IMR-90 (cell line): Measurements from ENCODE around the gene ZNF316. TPM values are rescaled to one million over a fixed set of nuclear protein-coding genes. Genes with fewer than 3 reads are reported as not detected.

ENCODE experiments used
- ATAC-seq: fragments of 200-7000 bp; cut with Tn5 transposase; 2 replicates; pipeline ENCODE4 v1.9.1; 2020; ENCODE audit warnings: low read depth, mild to moderate bottlenecking, moderate library complexity
- BruUV-seq: library from RNA; stranded (reverse); fragments of 400-500 nt; replicated peaks from 2 replicates; lab custom pipeline; 2021; lab: Mats Ljungman, UMichigan
- CTCF ChIA-PET: fragments of 300-600 bp; formaldehyde crosslinking; extraction: SDS; loops from one replicate; lab custom pipeline; 2021; ENCODE audit warnings: antibody characterized with exemption; lab: Yijun Ruan, JAX
- POLR2A ChIA-PET: fragments of 300-600 bp; sonication (Branson Sonifier 250); formaldehyde crosslinking; loops from one replicate; lab custom pipeline; 2022; ENCODE audit warnings: antibody characterized with exemption; ENCODE audit not compliant: unreplicated experiment; lab: Charles Lee
- DNase-seq: peaks from one replicate; pipeline ENCODE4 v3.0.0; 2013
- H2AFZ ChIP-seq: replicated peaks from 2 replicates; pipeline ENCODE3; 2013; ENCODE audit warnings: low read length, mild to moderate bottlenecking; ENCODE audit not compliant: poor library complexity
- H2AK5ac ChIP-seq: 2 replicates; pipeline ENCODE4 v1.6.1; 2013; ENCODE audit warnings: low read depth, low read length, inconsistent platforms
- H2AK9ac ChIP-seq: replicated peaks from 2 replicates; pipeline ENCODE3; 2013; ENCODE audit warnings: mild to moderate bottlenecking, low read depth, low read length, moderate library complexity; ENCODE audit not compliant: poor library complexity
- H2BK120ac ChIP-seq: 2 replicates; pipeline ENCODE4 v1.6.1; 2013; ENCODE audit warnings: low read depth, low read length, inconsistent platforms
- H2BK15ac ChIP-seq: 3 replicates; pipeline ENCODE4 v1.6.1; 2013; ENCODE audit warnings: low read depth, low read length, inconsistent platforms
- H2BK20ac ChIP-seq: 2 replicates; pipeline ENCODE4 v1.6.1; 2013; ENCODE audit warnings: low read depth, mild to moderate bottlenecking, inconsistent platforms, low read length, moderate library complexity
- H2BK5ac ChIP-seq: 2 replicates; pipeline ENCODE4 v1.6.1; 2013; ENCODE audit warnings: mild to moderate bottlenecking, low read depth, low read length, inconsistent platforms; ENCODE audit not compliant: poor library complexity, severe bottlenecking
- H3K14ac ChIP-seq: replicated peaks from 2 replicates; pipeline ENCODE4 v1.6.1; 2013; ENCODE audit warnings: low read depth, low read length, inconsistent platforms
- H3K18ac ChIP-seq: 2 replicates; pipeline ENCODE4 v1.6.1; 2013; ENCODE audit warnings: low read depth, low read length, control low read depth
- H3K23ac ChIP-seq: 2 replicates; pipeline ENCODE4 v1.6.1; 2013; ENCODE audit warnings: low read depth, low read length, inconsistent platforms
- H3K27ac ChIP-seq: 2 replicates; pipeline ENCODE4 v1.5.1; 2013; ENCODE audit warnings: mild to moderate bottlenecking, control low read depth, low read length; ENCODE audit not compliant: insufficient read depth
- H3K27me3 ChIP-seq: 2 replicates; pipeline ENCODE4 v1.6.1; 2013; ENCODE audit warnings: low read length; ENCODE audit not compliant: control insufficient read depth, insufficient read depth
- H3K36me3 ChIP-seq: 2 replicates; pipeline ENCODE4 v1.6.1; 2013; ENCODE audit warnings: low read length, mixed read lengths; ENCODE audit not compliant: control insufficient read depth, insufficient read depth
- H3K4ac ChIP-seq: 2 replicates; pipeline ENCODE4 v1.6.1; 2013; ENCODE audit warnings: low read depth, low read length, inconsistent platforms
- H3K4me1 ChIP-seq: 2 replicates; pipeline ENCODE4 v1.6.1; 2013; ENCODE audit warnings: low read length, mixed read lengths; ENCODE audit not compliant: control insufficient read depth, insufficient read depth
- H3K4me2 ChIP-seq: 2 replicates; pipeline ENCODE4 v1.6.1; 2013; ENCODE audit warnings: low read depth, mild to moderate bottlenecking, control low read depth, low read length, moderate library complexity
- H3K4me3 ChIP-seq: 2 replicates; pipeline ENCODE4 v1.5.1; 2013; ENCODE audit warnings: low read depth, mild to moderate bottlenecking, control low read depth, low read length, moderate library complexity; ENCODE audit not compliant: insufficient read depth
- H3K56ac ChIP-seq: 2 replicates; pipeline ENCODE4 v1.6.1; 2013; ENCODE audit warnings: low read length, inconsistent platforms; ENCODE audit not compliant: insufficient read depth; ENCODE audit errors: extremely low read depth
- H3K79me1 ChIP-seq, 2 experiments: 2 replicates each; pipeline ENCODE4 v1.6.1; 2013; ENCODE audit warnings: low read length in 2 of 2, inconsistent platforms in 1 of 2, low read depth in 1 of 2
- H3K9ac ChIP-seq: 2 replicates; pipeline ENCODE4 v1.6.1; 2013; ENCODE audit warnings: low read depth, low read length, control low read depth
- H3K9me1 ChIP-seq: 2 replicates; pipeline ENCODE4 v1.6.1; 2013; ENCODE audit warnings: low read length, inconsistent platforms; ENCODE audit not compliant: insufficient read depth
- H3K9me3 ChIP-seq: 2 replicates; pipeline ENCODE4 v1.6.1; 2013; ENCODE audit warnings: low read length; ENCODE audit not compliant: control insufficient read depth, insufficient read depth
- H4K20me1 ChIP-seq: 2 replicates; pipeline ENCODE4 v1.6.1; 2013; ENCODE audit warnings: low read length, inconsistent platforms; ENCODE audit not compliant: insufficient read depth
- H4K5ac ChIP-seq: 2 replicates; pipeline ENCODE4 v1.6.1; 2013; ENCODE audit warnings: mild to moderate bottlenecking, low read depth, low read length, control low read depth
- H4K8ac ChIP-seq, 2 experiments: 2 replicates each; pipeline ENCODE4 v1.6.1; 2013; ENCODE audit warnings: low read depth in 2 of 2, low read length in 2 of 2, control low read depth in 1 of 2, inconsistent platforms in 1 of 2
- H4K91ac ChIP-seq: 2 replicates; pipeline ENCODE4 v1.6.1; 2013; ENCODE audit warnings: low read depth, low read length, inconsistent platforms; ENCODE audit not compliant: insufficient read depth
- MAFK ChIP-seq: IDR thresholded peaks from 2 replicates; pipeline ENCODE4 v1.6.1; 2012; ENCODE audit warnings: low read depth, low read length, improper control_type of control experiment
- MAZ ChIP-seq: IDR thresholded peaks from 2 replicates; pipeline ENCODE4 v1.6.1; 2012; ENCODE audit warnings: low read depth, mild to moderate bottlenecking, low read length, improper control_type of control experiment, moderate library complexity, borderline replicate concordance
- MXI1 ChIP-seq: IDR thresholded peaks from 2 replicates; pipeline ENCODE4 v1.6.1; 2012; ENCODE audit warnings: low read depth, mild to moderate bottlenecking, low read length, moderate library complexity, borderline replicate concordance
- NFE2L2 ChIP-seq: fragments of 150-350 bp; IDR thresholded peaks from 2 replicates; pipeline ENCODE4 v1.6.1; 2016; ENCODE audit warnings: low read depth, mild to moderate bottlenecking, low read length
- POLR2A ChIP-seq: IDR thresholded peaks from 2 replicates; pipeline ENCODE4 v1.6.1; 2012; ENCODE audit warnings: mild to moderate bottlenecking, low read depth, low read length
- RAD21 ChIP-seq: IDR thresholded peaks from 2 replicates; pipeline ENCODE4 v1.6.1; 2012; ENCODE audit warnings: low read length, improper control_type of control experiment
- RFX5 ChIP-seq: IDR thresholded peaks from 2 replicates; pipeline ENCODE4 v1.8.0; 2012; ENCODE audit warnings: low read depth, mild to moderate bottlenecking, low read length, moderate library complexity
- SMC3 ChIP-seq: fragments of 150-350 bp; IDR thresholded peaks from 2 replicates; pipeline ENCODE4 v1.6.1; 2016; ENCODE audit warnings: low read depth, mild to moderate bottlenecking, antibody characterized with exemption, low read length, moderate library complexity
- WGBS, 2 experiments: methylation state at CpG; one replicate each; pipeline versions ENCODE4 v1.1.5 to v1.1.7; 2013; ENCODE audit warnings: missing lambda C conversion rate in 2 of 2; ENCODE audit not compliant: insufficient read length in 1 of 2; ENCODE audit errors: extremely low coverage in 2 of 2; 5-methylcytosine and 5-hydroxymethylcytosine counted together
- dilution Hi-C: fragments of 300-500 bp; cut with HindIII; formaldehyde crosslinking; loops from one replicate; pipeline ENCODE4 v1.14.3; 2018; ENCODE audit warnings: low sequenced_read_pairs; ENCODE audit not compliant: unreplicated experiment
- in situ Hi-C: fragments of 300-500 bp; cut with MboI; formaldehyde crosslinking; loops from 3 replicates; pipeline ENCODE4 v1.14.3; 2019; ENCODE audit warnings: low sequenced_read_pairs, inconsistent platforms, mixed read lengths
- intact Hi-C: fragments of 100-400 bp; cut with micrococcal nuclease; formaldehyde crosslinking; loops from 2 replicates; pipeline ENCODE4 v1.10.0; 2022
- polyA plus RNA-seq, 3 experiments: library from polyadenylated mRNA; depleted of rRNA; stranded (reverse); fragments of >200 nt; gene quantifications; 2 replicates each; pipeline ENCODE4 v1.2.3, GENCODE V29; 2012; ENCODE audit warnings: low replicate concordance in 1 of 3
- total RNA-seq: library from RNA; depleted of rRNA; stranded (reverse); fragments of >200 nt; gene quantifications from 2 replicates; pipeline ENCODE4 v1.2.3, GENCODE V29; 2012
- TF ChIP-seq, protein P1 (sequence below): fragments of 150-350 bp; IDR thresholded peaks from 2 replicates; pipeline ENCODE4 v1.6.1; 2016; ENCODE audit warnings: low read depth, mild to moderate bottlenecking, low read length, moderate library complexity, borderline replicate concordance
- TF ChIP-seq, protein P2 (sequence below): fragments of 150-350 bp; IDR thresholded peaks from 2 replicates; pipeline ENCODE4 v1.6.1; 2017; ENCODE audit warnings: mild to moderate bottlenecking, antibody characterized with exemption, low read length, low read depth

The ZNF316 gene
- total and polyA plus RNA-seq, 2 of the 4 experiments (the other 2 are of a cell fraction): 3.2 to 7.2 TPM

DNA sequence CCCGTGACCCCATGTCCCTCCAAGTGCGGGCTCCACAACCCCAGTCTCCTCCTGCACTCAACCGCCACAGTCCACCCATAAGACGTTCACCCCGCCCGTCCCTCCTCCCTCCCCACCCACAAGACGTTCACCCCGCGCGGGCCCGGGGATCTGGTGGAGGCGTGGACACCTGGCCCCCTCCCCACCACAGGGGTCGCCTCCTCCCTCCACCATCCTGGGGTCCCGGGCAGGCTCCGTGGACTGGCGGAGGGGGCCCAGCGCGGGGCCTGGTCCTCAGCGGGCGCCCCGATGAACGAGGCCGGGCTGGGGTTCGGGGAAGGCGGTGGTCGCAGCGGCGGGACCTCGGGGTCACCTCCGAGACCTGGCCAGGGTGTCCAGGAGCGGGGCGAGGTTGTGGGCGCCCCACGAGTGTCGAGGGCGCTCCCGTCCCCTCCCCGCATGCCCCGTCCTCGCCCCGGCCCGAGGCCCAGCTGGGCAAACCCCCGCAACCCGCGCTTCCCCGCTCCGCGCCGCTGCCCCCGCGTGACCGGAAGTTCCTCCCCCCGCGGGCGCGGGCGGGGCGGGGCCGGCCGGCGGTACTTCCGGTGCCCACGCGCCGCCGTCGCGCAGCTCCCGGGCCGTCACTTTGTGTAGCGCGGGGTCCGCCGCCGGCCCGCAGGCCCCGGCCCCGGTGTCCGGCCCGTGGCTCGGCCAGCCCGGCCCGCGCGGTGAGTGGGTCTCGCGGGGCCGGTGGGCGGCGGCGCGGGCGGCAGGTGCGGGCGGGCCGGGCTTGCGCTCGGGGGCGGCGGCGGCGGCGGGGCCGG is at the start of gene ZNF316 (continued):
- TF ChIP-seq MAZ: peak; percentile 98
- no peak for TF ChIP-seq SMC3
- peak; percentile 71; the same call in 1 of the 2 replicates for TF ChIP-seq MXI1
- no peak for TF ChIP-seq RFX5
- no peak for TF ChIP-seq POLR2A
- no peak for TF ChIP-seq MAFK

DNA sequence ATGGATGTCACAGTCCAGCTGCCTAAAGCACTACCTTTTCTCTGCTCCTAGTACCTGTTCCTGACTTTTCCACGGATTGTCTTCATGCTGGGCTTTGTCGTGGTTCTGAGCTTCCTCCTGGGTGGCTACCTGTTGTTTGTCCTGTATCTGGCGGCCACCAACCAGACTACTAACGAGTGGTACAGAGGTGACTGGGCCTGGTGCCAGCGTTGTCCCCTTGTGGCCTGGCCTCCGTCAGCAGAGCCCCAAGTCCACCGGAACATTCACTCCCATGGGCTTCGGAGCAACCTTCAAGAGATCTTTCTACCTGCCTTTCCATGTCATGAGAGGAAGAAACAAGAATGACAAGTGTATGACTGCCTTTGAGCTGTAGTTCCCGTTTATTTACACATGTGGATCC is 48.6 kb upstream of the ZNF316 start:
- Histone ChIP-seq H3K27ac (no peak overlapping the region), H2BK120ac (no peak overlapping the region), H3K4ac (no peak overlapping the region), H3K27me3 (no peaks in the 10 kb centered on the region), H3K4me2 (no peak overlapping the region), H3K4me3 (no peak overlapping the region), H3K18ac (no peak overlapping the region), H2BK20ac (no peak overlapping the region), H4K5ac (no peak overlapping the region), H3K79me1 (peaks cover 9 to 23% of the 10 kb centered on the region in 2 experiments; a peak in 3 of 4 replicates), H2AK5ac (no peak overlapping the region), H4K91ac (no peak overlapping the region), H2BK15ac (no peak overlapping the region), H3K9ac (no peak overlapping the region), H2AK9ac (no peak overlapping the region), H3K9me1 (no peaks in the 10 kb centered on the region; the same call in 1 of the 2 replicates), H3K4me1 (peaks cover 3% of the 10 kb centered on the region; the same call in 1 of the 2 replicates), H3K14ac (no peak overlapping the region), H2AFZ (no peak overlapping the region), H4K8ac (no peak overlapping the region), H4K20me1 (0 out of 2 replicates have a peak, but pooled peaks cover 5% of the 10 kb centered on the region), H3K36me3 (peaks cover 26% of the 10 kb centered on the region), H2BK5ac (no peak overlapping the region), H3K9me3 (no peaks in the 10 kb centered on the region), H3K56ac (no peak overlapping the region), H3K23ac (no peak overlapping the region)
- BruUV-seq: no TSS peak
- dilution Hi-C loops: no loop called here
- 80% methylated on average over 7 of the region's 9 CpGs; no CpG with 5 or more reads in 1 of the 2 experiments for WGBS, 2 experiments
- POLR2A ChIA-PET: no interaction called here
- in situ Hi-C loops: no loop called here
- CTCF ChIA-PET: no interaction called here
- DNase-seq (no peak), ATAC-seq (no peak)
- intact Hi-C loops: no loop called here
- TF ChIP-seq MAFK (no peak), NFE2L2 (no peak), MAZ (no peak), RFX5 (no peak), POLR2A (no peak), MXI1 (no peak), RAD21 (no peak)
- TF ChIP-seq, protein P1, sequence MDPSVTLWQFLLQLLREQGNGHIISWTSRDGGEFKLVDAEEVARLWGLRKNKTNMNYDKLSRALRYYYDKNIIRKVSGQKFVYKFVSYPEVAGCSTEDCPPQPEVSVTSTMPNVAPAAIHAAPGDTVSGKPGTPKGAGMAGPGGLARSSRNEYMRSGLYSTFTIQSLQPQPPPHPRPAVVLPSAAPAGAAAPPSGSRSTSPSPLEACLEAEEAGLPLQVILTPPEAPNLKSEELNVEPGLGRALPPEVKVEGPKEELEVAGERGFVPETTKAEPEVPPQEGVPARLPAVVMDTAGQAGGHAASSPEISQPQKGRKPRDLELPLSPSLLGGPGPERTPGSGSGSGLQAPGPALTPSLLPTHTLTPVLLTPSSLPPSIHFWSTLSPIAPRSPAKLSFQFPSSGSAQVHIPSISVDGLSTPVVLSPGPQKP: no peak
- TF ChIP-seq, protein P2, sequence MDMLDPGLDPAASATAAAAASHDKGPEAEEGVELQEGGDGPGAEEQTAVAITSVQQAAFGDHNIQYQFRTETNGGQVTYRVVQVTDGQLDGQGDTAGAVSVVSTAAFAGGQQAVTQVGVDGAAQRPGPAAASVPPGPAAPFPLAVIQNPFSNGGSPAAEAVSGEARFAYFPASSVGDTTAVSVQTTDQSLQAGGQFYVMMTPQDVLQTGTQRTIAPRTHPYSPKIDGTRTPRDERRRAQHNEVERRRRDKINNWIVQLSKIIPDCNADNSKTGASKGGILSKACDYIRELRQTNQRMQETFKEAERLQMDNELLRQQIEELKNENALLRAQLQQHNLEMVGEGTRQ: no peak
